Measurements from ENCODE around the gene CKB.

CKB gene

DNA sequence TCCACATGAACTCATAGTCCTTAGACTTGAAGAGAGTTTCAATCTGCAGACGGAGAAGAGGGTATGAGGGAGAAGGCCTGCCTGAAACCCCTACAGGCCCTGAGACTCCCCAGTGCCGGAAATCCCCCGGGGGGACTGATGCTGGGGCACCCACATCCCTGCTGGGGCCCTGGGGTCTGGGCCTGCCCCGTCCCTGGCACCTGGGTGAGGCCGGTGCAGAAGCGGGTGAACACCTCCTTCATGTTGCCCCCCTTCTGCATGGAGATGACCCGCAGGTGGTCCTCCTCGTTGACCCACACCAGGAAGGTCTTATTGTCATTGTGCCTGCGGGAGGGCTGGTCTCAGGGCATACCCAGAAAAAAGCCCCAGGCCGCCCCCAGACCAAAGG lies 2.4 kb downstream of the CKB start:
- peaks cover 11% of the 10 kb centered on the region for H3K27me3 ChIP-seq (replicated peaks)
- H3K27ac ChIP-seq = no peak overlapping the region
- TF ChIP-seq, protein P1, sequence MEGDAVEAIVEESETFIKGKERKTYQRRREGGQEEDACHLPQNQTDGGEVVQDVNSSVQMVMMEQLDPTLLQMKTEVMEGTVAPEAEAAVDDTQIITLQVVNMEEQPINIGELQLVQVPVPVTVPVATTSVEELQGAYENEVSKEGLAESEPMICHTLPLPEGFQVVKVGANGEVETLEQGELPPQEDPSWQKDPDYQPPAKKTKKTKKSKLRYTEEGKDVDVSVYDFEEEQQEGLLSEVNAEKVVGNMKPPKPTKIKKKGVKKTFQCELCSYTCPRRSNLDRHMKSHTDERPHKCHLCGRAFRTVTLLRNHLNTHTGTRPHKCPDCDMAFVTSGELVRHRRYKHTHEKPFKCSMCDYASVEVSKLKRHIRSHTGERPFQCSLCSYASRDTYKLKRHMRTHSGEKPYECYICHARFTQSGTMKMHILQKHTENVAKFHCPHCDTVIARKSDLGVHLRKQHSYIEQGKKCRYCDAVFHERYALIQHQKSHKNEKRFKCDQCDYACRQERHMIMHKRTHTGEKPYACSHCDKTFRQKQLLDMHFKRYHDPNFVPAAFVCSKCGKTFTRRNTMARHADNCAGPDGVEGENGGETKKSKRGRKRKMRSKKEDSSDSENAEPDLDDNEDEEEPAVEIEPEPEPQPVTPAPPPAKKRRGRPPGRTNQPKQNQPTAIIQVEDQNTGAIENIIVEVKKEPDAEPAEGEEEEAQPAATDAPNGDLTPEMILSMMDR (IDR thresholded peaks at IDR 0.05; ENCODE audit: low read depth, low read length, missing control alignments) = no peak
- H3K4me3 ChIP-seq (ENCODE audit: low read depth, low read length) = no peak overlapping the region
- in situ Hi-C loops (cut with HindIII; ENCODE audit: low pct_ligation_motif_present, low sequenced_read_pairs) = no loop called here
- no peak for DNase-seq
- no peaks in the 10 kb centered on the region for H3K36me3 ChIP-seq (replicated peaks)

DNA sequence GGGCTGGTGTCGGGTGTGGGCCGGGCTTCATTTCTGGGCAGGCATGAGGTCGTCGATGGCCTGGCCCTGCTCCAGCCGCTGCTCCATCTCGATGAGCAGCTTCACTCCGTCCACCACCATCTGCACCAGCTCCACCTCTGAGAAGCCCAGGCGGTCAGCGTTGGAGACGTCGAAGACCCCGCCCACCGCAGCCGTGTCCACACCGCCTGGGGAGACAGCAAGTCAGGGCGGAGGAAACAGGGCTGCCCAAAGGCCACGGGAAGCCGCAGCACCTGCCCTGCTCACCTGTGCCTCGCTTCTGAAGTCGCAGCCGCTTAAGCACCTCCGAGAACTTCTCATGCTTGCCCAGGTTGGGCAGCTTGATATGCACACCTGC lies 2.8 kb downstream of the CKB start:
- in situ Hi-C loops (cut with HindIII; ENCODE audit: low pct_ligation_motif_present, low sequenced_read_pairs) = no loop called here
- DNase-seq = no peak
- Histone ChIP-seq H3K27me3 (replicated peaks) (peaks cover 11% of the 10 kb centered on the region), H3K4me3 (ENCODE audit: low read depth, low read length) (no peak overlapping the region), H3K27ac (no peak overlapping the region), H3K36me3 (replicated peaks) (no peaks in the 10 kb centered on the region)
- TF ChIP-seq, protein P1 (IDR thresholded peaks at IDR 0.05; ENCODE audit: low read depth, low read length, missing control alignments) = no peak

DNA sequence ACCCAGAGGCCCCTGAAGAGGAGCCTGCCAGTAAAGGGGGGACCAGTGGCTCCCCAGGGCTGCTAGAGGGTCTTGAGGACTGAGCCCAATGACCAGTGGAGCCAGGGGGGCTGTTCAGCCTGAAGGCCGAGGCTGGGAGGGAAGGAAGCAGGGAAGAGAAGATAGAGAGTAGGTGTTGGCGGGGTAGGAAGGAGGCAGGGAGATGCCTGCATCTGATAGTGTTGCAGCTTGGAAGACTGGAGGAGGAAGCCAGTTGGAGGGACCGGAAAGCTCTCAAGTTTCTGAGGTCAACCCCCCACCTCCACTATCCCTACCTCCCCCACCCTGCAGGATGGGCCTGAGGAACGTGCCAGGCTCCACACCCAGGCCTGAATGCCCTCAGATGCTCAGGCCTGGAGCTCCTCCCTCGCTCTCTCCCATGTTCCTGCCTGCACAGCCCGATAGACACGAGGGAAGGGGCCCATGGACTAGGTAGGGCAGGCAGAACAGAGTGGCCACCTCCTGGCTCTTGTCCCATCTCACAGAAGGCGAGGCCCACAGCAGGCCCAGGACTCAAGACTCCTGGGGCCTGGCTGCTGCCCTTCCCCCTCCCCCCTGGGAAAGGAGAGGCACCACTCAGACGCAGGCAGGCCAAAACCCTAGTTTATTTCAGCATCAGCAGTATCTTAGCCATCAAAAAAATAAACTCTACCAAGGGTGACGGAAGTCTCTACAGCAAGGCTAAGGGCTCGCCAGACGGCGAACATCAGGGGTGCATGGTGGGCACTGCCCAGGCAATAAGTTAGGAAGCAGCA lies 3.4 kb downstream of the CKB start:
- Histone ChIP-seq H3K27me3 (replicated peaks) (peaks cover 11% of the 10 kb centered on the region), H3K4me3 (ENCODE audit: low read depth, low read length) (no peak overlapping the region), H3K36me3 (replicated peaks) (no peaks in the 10 kb centered on the region), H3K27ac (no peak overlapping the region)
- DNase-seq = no peak
- TF ChIP-seq, protein P1 (IDR thresholded peaks at IDR 0.05; ENCODE audit: low read depth, low read length, missing control alignments) = no peak
- in situ Hi-C loops (cut with HindIII; ENCODE audit: low pct_ligation_motif_present, low sequenced_read_pairs) = no loop called here

DNA sequence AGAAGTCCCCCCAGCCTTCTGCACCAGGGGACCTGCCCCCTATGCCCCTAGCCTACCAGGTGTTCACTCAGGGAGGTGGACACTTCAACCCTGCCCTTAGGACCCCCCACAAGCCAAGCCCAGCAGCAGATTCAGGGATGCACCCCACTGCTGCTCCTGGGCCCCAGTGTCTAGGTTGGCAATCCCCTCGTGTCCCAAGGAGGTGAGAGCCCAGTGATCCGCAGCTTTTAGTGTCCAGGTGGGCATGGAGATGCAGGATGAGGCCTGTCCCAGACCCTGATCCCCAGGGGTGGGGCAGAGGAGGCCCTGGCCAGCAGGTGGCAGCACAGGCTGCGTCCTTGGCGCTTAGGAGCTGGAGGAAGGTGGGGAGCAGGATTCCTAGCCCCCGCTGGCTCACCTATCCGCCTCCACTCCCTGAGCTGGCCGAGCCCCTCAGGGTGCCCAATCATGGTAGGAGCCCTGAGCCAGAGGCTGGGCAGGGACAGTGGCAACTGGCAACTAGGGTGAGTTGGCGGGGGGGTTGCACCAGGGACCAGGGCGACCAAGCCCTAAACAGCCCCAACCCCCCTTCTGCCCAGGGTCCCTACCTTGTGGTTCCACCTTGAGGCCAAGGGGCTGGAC lies 4.1 kb downstream of the CKB start:
- H3K27me3 ChIP-seq (replicated peaks) = peaks cover 11% of the 10 kb centered on the region
- TF ChIP-seq, protein P1 (IDR thresholded peaks at IDR 0.05; ENCODE audit: low read depth, low read length, missing control alignments) = peak; percentile 93
- no peaks in the 10 kb centered on the region for H3K36me3 ChIP-seq (replicated peaks)
- in situ Hi-C loops (cut with HindIII; ENCODE audit: low pct_ligation_motif_present, low sequenced_read_pairs) = no loop called here
- H3K27ac ChIP-seq = no peak overlapping the region
- no peak for DNase-seq
- H3K4me3 ChIP-seq (ENCODE audit: low read depth, low read length) = no peak overlapping the region

DNA sequence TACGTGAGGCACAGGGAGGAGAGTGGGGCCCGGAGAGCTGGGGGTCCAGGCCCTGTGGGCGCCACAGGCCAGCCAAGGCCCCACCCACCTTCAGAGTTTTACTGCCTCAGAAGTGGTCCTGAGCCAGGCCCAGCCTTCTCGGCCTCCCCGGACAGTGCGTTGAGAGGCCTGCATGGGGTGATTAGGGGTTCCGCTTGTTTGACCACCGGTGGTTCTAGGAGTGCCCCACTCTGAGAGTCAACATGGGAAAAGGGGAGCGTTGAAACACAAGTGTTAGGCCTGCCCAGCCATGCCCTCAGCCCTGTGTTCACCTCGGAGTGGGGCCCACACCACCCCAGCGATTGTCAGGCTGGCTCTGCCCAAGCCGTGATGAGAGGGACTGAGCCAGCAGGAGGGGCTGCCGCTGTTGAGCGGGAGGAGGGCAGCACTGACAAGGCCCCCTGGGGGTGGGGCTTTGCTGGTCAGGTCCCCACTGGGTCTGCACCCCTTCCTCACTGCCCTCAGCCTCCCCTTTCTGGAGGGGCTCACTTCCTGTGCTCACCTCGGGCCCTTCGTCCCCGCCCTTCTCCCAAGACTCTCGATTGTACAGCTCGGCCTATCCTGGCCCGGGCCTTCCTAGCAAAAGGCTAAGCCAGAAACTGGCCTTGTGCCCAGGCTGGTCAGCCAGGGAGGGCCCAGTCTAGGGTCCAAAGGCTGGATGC lies 4.8 kb downstream of the CKB start:
- Histone ChIP-seq H3K36me3 (replicated peaks) (no peaks in the 10 kb centered on the region), H3K27ac (no peak overlapping the region), H3K27me3 (replicated peaks) (peaks cover 6% of the 10 kb centered on the region), H3K4me3 (ENCODE audit: low read depth, low read length) (no peak overlapping the region)
- DNase-seq = no peak
- in situ Hi-C loops (cut with HindIII; ENCODE audit: low pct_ligation_motif_present, low sequenced_read_pairs) = no loop called here
- TF ChIP-seq, protein P1 (IDR thresholded peaks at IDR 0.05; ENCODE audit: low read depth, low read length, missing control alignments) = no peak
